HUES6 (cell line): ENCODE results near the gene KRT74.

ENCODE experiments used
- H3K27ac ChIP-seq: 2 replicates; pipeline ENCODE4 v1.7.0; 2013; ENCODE audit warnings: low read depth, mild to moderate bottlenecking, low read length, inconsistent platforms
- H3K27me3 ChIP-seq: 2 replicates; pipeline ENCODE4 v1.6.1; 2013; ENCODE audit warnings: low read length; ENCODE audit not compliant: control insufficient read depth, insufficient read depth
- H3K36me3 ChIP-seq: 2 replicates; pipeline ENCODE4 v1.6.1; 2013; ENCODE audit warnings: low read length; ENCODE audit not compliant: control insufficient read depth, insufficient read depth
- H3K4me1 ChIP-seq: 2 replicates; pipeline ENCODE4 v1.6.1; 2013; ENCODE audit warnings: low read length; ENCODE audit not compliant: control insufficient read depth, insufficient read depth
- H3K4me3 ChIP-seq: 2 replicates; pipeline ENCODE4 v1.5.1; 2013; ENCODE audit warnings: low read depth, low read length
- H3K9ac ChIP-seq: one replicate; pipeline ENCODE4 v1.6.1; 2013; ENCODE audit warnings: mild to moderate bottlenecking, low read length
- H3K9me3 ChIP-seq: 2 replicates; pipeline ENCODE4 v1.6.1; 2013; ENCODE audit warnings: low read depth, low read length; ENCODE audit not compliant: control insufficient read depth, insufficient read depth

KRT74 gene

DNA sequence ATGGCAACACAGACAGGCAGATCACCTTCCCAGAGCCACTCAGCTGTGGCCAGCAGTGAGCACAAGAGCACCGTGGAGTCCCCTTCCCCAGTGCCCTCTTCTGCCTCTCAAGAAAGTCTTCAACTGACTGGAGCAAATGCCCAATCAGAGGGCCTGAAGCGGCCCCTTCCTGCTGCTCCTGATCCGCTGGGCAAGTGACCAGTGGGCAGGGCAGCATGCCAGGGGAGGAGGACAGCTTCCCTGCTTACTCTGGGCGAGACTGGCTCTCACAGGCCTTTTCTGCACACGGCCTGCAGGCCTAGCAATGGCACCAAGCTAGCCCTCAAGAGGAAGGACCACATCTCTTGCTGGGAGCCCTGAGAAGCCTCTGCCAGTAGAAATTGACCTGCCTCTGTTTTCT is 21.6 kb downstream of the KRT74 start:
- H3K4me1 ChIP-seq, result no peaks in the 10 kb centered on the region
- no peak overlapping the region for H3K4me3 ChIP-seq
- H3K36me3 ChIP-seq, result no peaks in the 10 kb centered on the region
- no peak overlapping the region for H3K9ac ChIP-seq
- no peaks in the 10 kb centered on the region for H3K9me3 ChIP-seq
- 0 out of 2 replicates have a peak, but pooled peaks cover 6% of the 10 kb centered on the region for H3K27me3 ChIP-seq
- H3K27ac ChIP-seq, result no peak overlapping the region

DNA sequence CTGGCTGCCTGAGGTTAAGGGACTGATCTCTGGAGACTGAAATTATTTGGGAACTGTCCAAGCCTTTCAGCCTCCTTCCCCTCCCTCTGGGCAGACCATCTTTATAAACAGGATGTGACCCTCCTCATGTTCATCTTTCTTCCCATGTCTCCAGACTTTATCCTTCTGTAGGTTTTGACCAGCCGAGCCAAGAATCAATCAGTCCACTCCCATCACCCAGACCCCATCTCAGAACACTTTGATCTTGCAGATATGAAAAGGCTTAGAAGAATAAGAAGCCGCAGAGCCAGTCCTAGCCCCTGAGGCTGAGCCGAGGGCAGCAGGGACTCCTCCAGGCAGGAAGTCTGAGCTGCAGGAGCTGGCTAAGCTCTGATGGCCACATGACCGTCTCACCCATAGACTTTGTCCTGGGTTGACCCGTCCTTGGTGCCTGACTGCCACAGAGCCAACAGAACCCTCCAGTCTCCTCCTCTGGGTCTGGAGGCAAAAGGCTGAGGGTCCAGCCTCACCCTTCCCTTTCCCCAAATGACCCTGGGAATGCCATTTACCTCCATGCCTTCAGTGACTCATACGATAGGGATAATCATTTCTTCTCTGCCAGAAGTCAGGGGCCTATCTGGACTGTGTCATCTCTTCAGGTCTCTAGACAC is 22.3 kb downstream of the KRT74 start:
- Histone ChIP-seq H3K4me1 (no peaks in the 10 kb centered on the region), H3K36me3 (no peaks in the 10 kb centered on the region), H3K27me3 (0 out of 2 replicates have a peak, but pooled peaks cover 6% of the 10 kb centered on the region)

DNA sequence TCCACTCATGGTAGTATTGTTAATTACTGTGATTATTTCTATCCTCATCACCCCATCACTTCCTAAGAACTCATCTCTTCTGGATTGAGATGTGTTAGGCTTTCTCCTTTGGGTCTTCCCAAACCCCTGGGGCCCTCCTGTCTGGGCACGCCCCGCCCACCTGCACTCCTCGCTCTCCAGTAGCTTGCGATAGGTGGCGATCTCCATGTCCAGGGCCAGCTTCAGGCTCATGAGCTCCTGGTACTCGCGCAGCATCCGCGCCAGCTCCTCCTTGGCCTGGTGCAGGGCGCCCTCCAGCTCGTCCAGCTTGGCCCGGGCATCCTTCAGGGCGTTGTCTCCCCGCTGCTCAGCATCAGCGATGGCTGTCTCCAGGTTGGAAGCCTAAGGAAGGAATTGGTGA is 27.5 kb downstream of the KRT74 start:
- no peak overlapping the region for H3K27ac ChIP-seq
- no peaks in the 10 kb centered on the region for H3K4me1 ChIP-seq
- no peaks in the 10 kb centered on the region for H3K9me3 ChIP-seq
- 0 out of 2 replicates have a peak, but pooled peaks cover 6% of the 10 kb centered on the region for H3K27me3 ChIP-seq
- H3K9ac ChIP-seq, result no peak overlapping the region
- no peaks in the 10 kb centered on the region for H3K36me3 ChIP-seq
- H3K4me3 ChIP-seq, result no peak overlapping the region

More for the DNA sequence above, 22.3 kb downstream of the KRT74 start:
- H3K9ac ChIP-seq, result no peak overlapping the region
- no peak overlapping the region for H3K27ac ChIP-seq
- H3K4me3 ChIP-seq, result no peak overlapping the region
- H3K9me3 ChIP-seq, result no peaks in the 10 kb centered on the region

DNA sequence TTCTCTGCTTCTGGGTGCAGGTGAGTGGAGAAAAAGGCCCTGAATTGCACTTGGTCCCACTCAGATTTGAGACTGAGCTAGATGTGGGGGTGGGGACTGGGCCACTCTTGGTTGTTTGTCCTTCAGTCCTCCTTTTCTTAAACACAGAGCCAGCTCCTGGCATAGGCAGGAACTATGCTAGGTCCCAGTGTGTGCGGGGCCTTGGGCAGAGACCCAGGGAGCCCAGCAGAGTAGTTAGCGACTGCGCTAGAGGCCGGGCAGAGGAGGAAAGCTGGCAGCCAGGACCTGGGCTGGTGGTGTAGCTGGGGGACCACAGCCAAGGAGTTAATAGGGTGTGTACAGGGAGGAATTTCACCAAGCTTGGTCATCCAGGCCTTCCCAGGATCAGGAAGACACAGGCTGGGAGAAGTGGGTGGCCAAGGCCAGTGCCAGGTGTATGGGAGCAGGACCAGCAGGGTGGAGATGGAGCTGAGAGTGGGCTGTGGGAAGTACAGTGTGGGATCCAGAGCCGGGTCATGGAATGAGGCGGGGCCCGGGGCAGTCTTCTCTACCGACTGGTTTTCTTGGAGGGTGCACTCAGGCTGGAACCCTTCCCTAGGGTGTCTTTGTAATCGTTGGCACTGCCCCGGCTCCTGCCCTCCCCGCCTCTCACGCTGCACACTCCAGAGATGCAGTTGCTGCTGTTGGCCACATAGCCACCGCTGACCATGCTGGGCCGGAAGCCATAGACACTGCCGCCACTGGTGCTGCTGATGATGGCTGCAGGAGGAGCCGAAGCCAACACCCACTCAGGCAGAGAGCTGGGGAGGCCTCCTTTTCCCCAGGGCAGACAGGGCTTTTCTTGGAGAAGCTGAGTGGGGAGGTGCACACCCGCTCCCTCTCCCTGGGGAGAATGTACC is 29.4 kb downstream of the KRT74 start:
- Histone ChIP-seq H3K9me3 (no peaks in the 10 kb centered on the region), H3K36me3 (no peaks in the 10 kb centered on the region), H3K27me3 (no peaks in the 10 kb centered on the region), H3K4me1 (no peaks in the 10 kb centered on the region), H3K4me3 (no peak overlapping the region), H3K9ac (no peak overlapping the region), H3K27ac (no peak overlapping the region)

DNA sequence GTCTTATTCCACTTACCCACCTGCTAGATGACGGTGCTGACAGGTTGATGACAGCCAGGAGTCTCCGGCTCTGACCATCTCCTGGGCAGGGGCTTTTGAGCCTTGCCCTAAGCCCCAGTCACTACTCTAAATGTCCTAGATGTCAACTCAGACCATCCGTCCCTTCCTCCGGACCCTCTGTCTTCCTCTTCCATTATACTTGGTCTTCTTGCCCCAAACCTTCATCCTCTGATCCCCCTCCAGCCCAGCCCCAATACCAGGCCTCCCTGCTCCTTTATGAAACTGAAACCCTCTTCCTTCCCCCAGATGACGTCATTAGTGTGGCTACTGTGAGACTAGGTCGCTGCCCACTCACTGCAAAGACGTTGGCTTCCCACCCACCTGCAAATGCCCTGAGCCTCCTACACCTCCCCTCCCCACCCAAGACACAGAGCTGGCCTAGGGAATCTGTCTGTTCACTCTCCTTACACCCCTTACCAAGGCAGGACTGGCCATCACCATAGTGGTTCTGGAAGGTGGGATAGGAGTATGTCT is 30.8 kb downstream of the KRT74 start:
- Histone ChIP-seq H3K9ac (no peak overlapping the region), H3K27ac (no peak overlapping the region), H3K27me3 (no peaks in the 10 kb centered on the region), H3K36me3 (no peaks in the 10 kb centered on the region), H3K4me1 (no peaks in the 10 kb centered on the region; the same call in 1 of the 2 replicates), H3K4me3 (no peak overlapping the region), H3K9me3 (no peaks in the 10 kb centered on the region)

DNA sequence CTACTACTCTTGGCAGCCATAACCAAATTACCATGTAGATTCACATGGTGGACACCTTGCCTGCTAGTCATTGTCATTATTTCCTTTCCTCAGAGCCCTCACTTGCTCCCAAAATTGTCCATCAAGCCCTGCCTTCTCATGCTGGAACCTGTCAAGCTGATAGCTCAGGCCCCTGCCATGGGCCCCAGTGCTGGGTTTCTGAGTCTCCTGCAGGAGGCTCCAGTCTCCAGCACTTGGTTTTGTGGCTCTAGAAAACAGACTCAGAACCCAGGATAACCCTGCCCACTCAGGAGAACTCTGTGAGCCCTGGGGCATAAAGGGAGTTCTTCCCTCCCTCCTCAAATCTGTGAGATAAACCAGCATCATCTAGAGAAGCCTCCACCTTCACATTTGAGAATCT is 31.5 kb downstream of the KRT74 start:
- Histone ChIP-seq H3K4me3 (no peak overlapping the region), H3K9ac (no peak overlapping the region), H3K4me1 (no peaks in the 10 kb centered on the region; the same call in 1 of the 2 replicates), H3K36me3 (no peaks in the 10 kb centered on the region), H3K27me3 (no peaks in the 10 kb centered on the region), H3K27ac (no peak overlapping the region), H3K9me3 (no peaks in the 10 kb centered on the region)

DNA sequence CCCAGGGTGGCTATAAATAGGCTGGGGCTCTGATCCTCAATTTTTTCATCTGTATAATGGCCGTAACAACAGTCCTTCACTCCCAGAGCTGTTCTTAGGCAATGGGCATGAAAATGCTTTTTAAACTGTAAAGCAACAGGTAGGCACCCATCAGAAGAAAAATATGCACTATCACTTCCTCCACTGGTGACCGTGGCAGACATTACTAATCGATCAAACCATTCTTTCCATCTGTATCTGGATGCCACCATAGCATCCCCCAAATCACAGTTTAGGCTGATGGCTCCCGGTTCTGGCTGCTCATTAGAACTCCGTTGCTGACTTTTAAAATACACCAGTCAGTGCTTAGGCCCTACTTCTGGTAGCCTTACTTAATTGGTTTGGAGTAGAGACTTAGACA is 31.9 kb downstream of the KRT74 start:
- no peak overlapping the region for H3K4me3 ChIP-seq

DNA sequence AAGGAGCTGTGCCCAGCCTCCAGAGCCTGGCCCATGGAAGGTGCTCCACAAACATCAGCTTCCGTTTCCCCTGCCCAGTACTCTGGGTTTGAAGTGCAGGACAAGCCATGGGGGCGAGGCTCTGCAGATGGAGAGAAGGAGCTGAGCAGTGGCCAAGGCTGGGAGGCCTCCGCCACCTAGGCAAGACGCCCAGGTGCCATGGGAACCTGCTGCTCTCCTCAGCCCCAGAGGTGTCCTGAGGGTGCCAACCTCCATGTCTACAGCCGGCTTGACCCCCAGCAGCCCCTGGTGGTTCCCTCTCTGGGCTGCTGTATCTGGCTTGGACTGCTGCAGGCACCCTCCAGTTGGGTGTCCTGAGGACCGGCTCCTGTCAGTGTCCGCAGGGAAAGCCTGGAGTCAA is 33.1 kb downstream of the KRT74 start:
- H3K27ac ChIP-seq, result no peak overlapping the region
- H3K9ac ChIP-seq, result no peak overlapping the region
- no peak overlapping the region for H3K4me3 ChIP-seq
- H3K27me3 ChIP-seq, result no peaks in the 10 kb centered on the region
- H3K4me1 ChIP-seq, result no peaks in the 10 kb centered on the region; the same call in 1 of the 2 replicates
- H3K36me3 ChIP-seq, result no peaks in the 10 kb centered on the region
- H3K9me3 ChIP-seq, result no peaks in the 10 kb centered on the region

More for the DNA sequence above, 31.9 kb downstream of the KRT74 start:
- Histone ChIP-seq H3K4me1 (no peaks in the 10 kb centered on the region; the same call in 1 of the 2 replicates), H3K9me3 (no peaks in the 10 kb centered on the region), H3K9ac (no peak overlapping the region), H3K36me3 (no peaks in the 10 kb centered on the region), H3K27me3 (no peaks in the 10 kb centered on the region), H3K27ac (no peak overlapping the region)

DNA sequence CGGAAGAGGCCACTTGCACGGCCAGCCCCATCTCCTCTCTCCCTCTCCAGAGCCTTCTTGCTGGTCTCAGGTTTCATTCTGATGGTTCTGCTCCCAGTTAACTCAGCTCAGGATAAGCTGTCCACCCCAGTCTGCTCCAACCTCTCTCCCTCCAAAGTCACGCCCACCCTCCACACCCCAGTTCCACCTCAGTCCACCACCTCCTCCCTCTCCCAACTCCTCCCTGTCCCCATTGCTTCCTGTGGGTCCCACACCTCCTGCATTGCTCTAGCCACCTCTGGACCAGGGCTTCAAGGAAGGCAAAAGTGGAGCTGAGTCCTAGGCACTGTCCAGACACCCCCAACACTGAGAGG is 33.8 kb downstream of the KRT74 start:
- no peaks in the 10 kb centered on the region for H3K27me3 ChIP-seq
- no peak overlapping the region for H3K9ac ChIP-seq
- H3K9me3 ChIP-seq, result no peaks in the 10 kb centered on the region
- no peak overlapping the region for H3K27ac ChIP-seq
- H3K4me1 ChIP-seq, result no peaks in the 10 kb centered on the region; the same call in 1 of the 2 replicates
- no peak overlapping the region for H3K4me3 ChIP-seq
- H3K36me3 ChIP-seq, result no peaks in the 10 kb centered on the region

DNA sequence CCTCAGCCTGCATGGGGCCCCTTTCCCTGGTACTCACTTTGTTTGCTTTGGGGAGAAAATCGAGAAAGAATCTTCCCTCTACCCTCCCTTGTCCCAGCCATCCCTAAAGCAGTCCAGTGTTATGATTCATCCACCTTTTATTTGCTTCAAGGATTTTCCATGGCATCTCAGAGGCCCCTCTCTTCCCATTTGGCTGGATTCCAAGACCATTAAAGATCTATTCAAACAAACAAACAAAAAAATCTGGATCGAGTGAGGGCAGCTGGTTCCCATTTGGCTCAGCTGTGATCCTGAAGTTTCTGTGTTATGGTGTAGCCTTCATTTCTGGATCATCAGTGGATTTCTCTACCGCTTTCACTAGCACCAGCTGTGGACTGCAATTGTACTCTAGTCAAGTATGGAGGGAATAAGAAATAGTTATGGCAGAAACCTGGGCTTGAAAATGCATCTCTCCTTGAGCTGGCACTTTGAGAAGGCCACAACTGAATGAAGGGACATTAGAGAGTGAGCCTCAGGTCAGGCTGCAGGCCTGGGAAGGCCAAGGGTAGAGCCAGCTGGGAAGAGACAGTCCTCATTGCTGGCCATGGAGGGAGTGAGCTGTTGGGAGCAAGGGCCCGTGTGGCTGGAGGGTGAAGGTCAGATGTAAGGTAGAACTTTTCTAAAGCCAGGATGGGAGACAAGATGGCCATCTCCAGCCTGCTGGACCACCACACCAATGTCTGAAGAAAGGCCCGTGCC is 34.4 kb downstream of the KRT74 start:
- Histone ChIP-seq H3K4me3 (no peak overlapping the region), H3K27me3 (no peaks in the 10 kb centered on the region), H3K9me3 (no peaks in the 10 kb centered on the region), H3K4me1 (no peaks in the 10 kb centered on the region; the same call in 1 of the 2 replicates), H3K36me3 (no peaks in the 10 kb centered on the region), H3K27ac (no peak overlapping the region), H3K9ac (no peak overlapping the region)
